Activated CD8-positive, alpha-beta memory T cell treated with anti-CD3 and anti-CD28 coated beads for 48 hours (primary cell): Measurements from ENCODE around the gene AGBL5.
"Not testable (repeated sequence)": the region's sequence is repeated elsewhere in the genome, so short reads cannot be mapped to it uniquely, and the experiment has no call there.

ENCODE experiments used
- DNase-seq, 3 experiments: peaks; one replicate each; pipeline ENCODE4 v3.0.0-alpha.2; 2020; ENCODE audit warnings: low read depth in 2 of 3, low spot score in 2 of 3

The AGBL5 gene

GRCh38 chr2:27051902-27052645 is 606 bp downstream of the AGBL5 start:
- peak in 2 of 3 experiments; percentile 18 to 27 for DNase-seq

GRCh38 chr2:27053321-27053720 is 1.9 kb downstream of the AGBL5 start:
- no peak for DNase-seq

- DNase-seq: no peak
Measured at GRCh38 chr2:27053776-27054175, 2.3 kb downstream of the AGBL5 start.

- DNase-seq: no peak
Measured at GRCh38 chr2:27054721-27055120, 3.3 kb downstream of the AGBL5 start.

GRCh38 chr2:27057184-27057583 is 5.7 kb downstream of the AGBL5 start:
- DNase-seq: no peak

- no peak for DNase-seq
Measured at GRCh38 chr2:27058210-27058609, 6.7 kb downstream of the AGBL5 start.

GRCh38 chr2:27059141-27059820 is 7.8 kb downstream of the AGBL5 start:
- DNase-seq: no peak

- no peak for DNase-seq
Measured at GRCh38 chr2:27060323-27060722, 8.9 kb downstream of the AGBL5 start.

- no peak for DNase-seq
Measured at GRCh38 chr2:27065128-27065527, 13.7 kb downstream of the AGBL5 start.

- no peak for DNase-seq
Measured at GRCh38 chr2:27067385-27067784, 15.9 kb downstream of the AGBL5 start.

- DNase-seq: no peak
Measured at GRCh38 chr2:27069436-27069835, 18.0 kb downstream of the AGBL5 start.

- no peak for DNase-seq
Measured at GRCh38 chr2:27069961-27070618, 18.6 kb downstream of the AGBL5 start.

GRCh38 chr2:27070653-27071276 is 19.3 kb downstream of the AGBL5 start:
- DNase-seq: no peak

- DNase-seq: peak; percentile 69 to 91 (median 71)
Measured at GRCh38 chr2:27071277-27071989, 20.0 kb downstream of the AGBL5 start, which contains the start of gene OST4. TSS of gene OST4 (minus strand) at chr2:27071654.

- no peak for DNase-seq
Measured at GRCh38 chr2:27071990-27072830, 20.7 kb downstream of the AGBL5 start.

- DNase-seq: no peak
Measured at GRCh38 chr2:27072920-27073319, 21.5 kb downstream of the AGBL5 start.

- DNase-seq: no peak
Measured at GRCh38 chr2:27073782-27074181, 22.3 kb downstream of the AGBL5 start.

GRCh38 chr2:27074738-27075565 is 23.5 kb downstream of the AGBL5 start:
- no peak for DNase-seq

GRCh38 chr2:27075566-27075871 is 24.1 kb downstream of the AGBL5 start:
- DNase-seq: not testable (repeated sequence)
